Left lung (tissue), 10 donors: ENCODE data around the gene PEX10. TPM values are rescaled to one million over a fixed set of nuclear protein-coding genes. Genes with fewer than 3 reads are reported as not detected.

Source experiments
- ATAC-seq: fragments of 200-7000 bp; cut with Tn5 transposase; one replicate; pipeline ENCODE4 v1.9.1; 2020; ENCODE audit warnings: moderate library complexity
- DNase-seq, 4 donors: peaks; one replicate each; pipeline ENCODE4 v3.0.0-alpha.2; 2013 to 2020
- H3K27ac ChIP-seq, 2 donors: fragments of 200-600 bp; sonication (generic) in 1 of 2; one replicate each; pipeline versions ENCODE4 v1.5.0 to v1.8.0; 2020 to 2021
- H3K27me3 ChIP-seq, 2 donors: fragments of 200-600 bp; sonication (generic) in 1 of 2; one replicate each; pipeline versions ENCODE4 v1.5.0 to v1.8.0; 2020 to 2021
- H3K36me3 ChIP-seq, 2 donors: fragments of 200-600 bp; sonication (generic) in 1 of 2; one replicate each; pipeline versions ENCODE4 v1.5.0 to v1.8.0; 2020 to 2021
- H3K4me1 ChIP-seq, 2 donors: fragments of 200-600 bp; one replicate each; pipeline ENCODE4 v1.8.0; 2021
- H3K4me3 ChIP-seq, 2 donors: fragments of 200-600 bp; sonication (generic) in 1 of 2; one replicate each; pipeline versions ENCODE4 v1.5.0 to v1.8.0; 2020 to 2021; ENCODE audit warnings: mild to moderate bottlenecking in 1 of 2
- H3K9me3 ChIP-seq, 2 donors: fragments of 200-600 bp; sonication (generic) in 1 of 2; one replicate each; pipeline versions ENCODE4 v1.5.0 to v1.8.0; 2020 to 2021
- intact Hi-C, 2 donors: fragments of 100-400 bp; cut with DNase I; formaldehyde crosslinking; loops; one replicate each; pipeline versions ENCODE4 v1.11.2 to v1.14.2; 2022
- polyA plus RNA-seq, 6 donors: library from polyadenylated mRNA; unstranded; fragments of 120-200 nt; gene quantifications; one replicate each; pipeline ENCODE4 v1.2.1, GENCODE V29; 2013; ENCODE audit not compliant: insufficient read length in 6 of 6
- total RNA-seq, 2 donors: library from RNA; stranded (reverse); fragmentation: NEBNext Ultra II Directional; extraction: Animal tissue kit (Norgen Biotek cat#: 25700); gene quantifications; one replicate each; pipeline ENCODE4 v1.2.1, GENCODE V29; 2021
- TF ChIP-seq, protein P1 (sequence below), 2 donors: fragments of 200-600 bp; sonication (generic) in 1 of 2; IDR thresholded peaks; one replicate each; pipeline versions ENCODE4 v1.5.0 to v1.8.0; 2021; ENCODE audit warnings: antibody characterized with exemption in 2 of 2
- donor health status: DM: no; HTN: yes; CAD: no.
- donor health status: DM: no; HTN: no; CAD: no.

Gene PEX10
- total and polyA plus RNA-seq, 8 donors = 14.3 to 22.9 (median 17.4) TPM

- DNase-seq (no peak), ATAC-seq (no peak)
- H3K27me3 ChIP-seq = peaks cover 22 to 85% of the 10 kb centered on the region in 2 donors
- TF ChIP-seq, protein P1, sequence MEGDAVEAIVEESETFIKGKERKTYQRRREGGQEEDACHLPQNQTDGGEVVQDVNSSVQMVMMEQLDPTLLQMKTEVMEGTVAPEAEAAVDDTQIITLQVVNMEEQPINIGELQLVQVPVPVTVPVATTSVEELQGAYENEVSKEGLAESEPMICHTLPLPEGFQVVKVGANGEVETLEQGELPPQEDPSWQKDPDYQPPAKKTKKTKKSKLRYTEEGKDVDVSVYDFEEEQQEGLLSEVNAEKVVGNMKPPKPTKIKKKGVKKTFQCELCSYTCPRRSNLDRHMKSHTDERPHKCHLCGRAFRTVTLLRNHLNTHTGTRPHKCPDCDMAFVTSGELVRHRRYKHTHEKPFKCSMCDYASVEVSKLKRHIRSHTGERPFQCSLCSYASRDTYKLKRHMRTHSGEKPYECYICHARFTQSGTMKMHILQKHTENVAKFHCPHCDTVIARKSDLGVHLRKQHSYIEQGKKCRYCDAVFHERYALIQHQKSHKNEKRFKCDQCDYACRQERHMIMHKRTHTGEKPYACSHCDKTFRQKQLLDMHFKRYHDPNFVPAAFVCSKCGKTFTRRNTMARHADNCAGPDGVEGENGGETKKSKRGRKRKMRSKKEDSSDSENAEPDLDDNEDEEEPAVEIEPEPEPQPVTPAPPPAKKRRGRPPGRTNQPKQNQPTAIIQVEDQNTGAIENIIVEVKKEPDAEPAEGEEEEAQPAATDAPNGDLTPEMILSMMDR (IDR thresholded peaks at IDR 0.05) = no peak
- H3K36me3 ChIP-seq = no peaks in the 10 kb centered on the region
- intact Hi-C loops = no loop called here
- no peaks in the 10 kb centered on the region for H3K4me1 ChIP-seq
- no peak overlapping the region for H3K4me3 ChIP-seq
- H3K9me3 ChIP-seq = no peaks in the 10 kb centered on the region
- H3K27ac ChIP-seq = no peak overlapping the region
Observed at GRCh38 chr1:2447276-2448097, 35.1 kb upstream of the PEX10 start.

- ATAC-seq = no peak
- H3K4me1 ChIP-seq = no peaks in the 10 kb centered on the region
- H3K27me3 ChIP-seq = peaks cover 22 to 85% of the 10 kb centered on the region in 2 donors
- no peak overlapping the region for H3K27ac ChIP-seq
- H3K9me3 ChIP-seq = no peaks in the 10 kb centered on the region
- intact Hi-C loops = no loop called here
- TF ChIP-seq, protein P1 (IDR thresholded peaks at IDR 0.05) = no peak
- H3K36me3 ChIP-seq = no peaks in the 10 kb centered on the region
- H3K4me3 ChIP-seq = no peak overlapping the region
- DNase-seq = no peak
Observed at GRCh38 chr1:2446861-2447260, 34.5 kb upstream of the PEX10 start.

GRCh38 chr1:2446394-2446793 is 34.0 kb upstream of the PEX10 start:
- no peaks in the 10 kb centered on the region for H3K36me3 ChIP-seq
- no peaks in the 10 kb centered on the region for H3K4me1 ChIP-seq
- no peak overlapping the region for H3K27ac ChIP-seq
- TF ChIP-seq, protein P1 (IDR thresholded peaks at IDR 0.05) = no peak
- H3K27me3 ChIP-seq = peaks cover 22 to 85% of the 10 kb centered on the region in 2 donors
- intact Hi-C loops = no loop called here
- H3K4me3 ChIP-seq = no peak overlapping the region
- ATAC-seq (no peak), DNase-seq (no peak)
- H3K9me3 ChIP-seq = no peaks in the 10 kb centered on the region

GRCh38 chr1:2445823-2446215 is 33.5 kb upstream of the PEX10 start:
- Histone ChIP-seq H3K36me3 (no peaks in the 10 kb centered on the region), H3K27ac (no peak overlapping the region), H3K9me3 (no peaks in the 10 kb centered on the region), H3K4me1 (no peaks in the 10 kb centered on the region), H3K27me3 (peaks cover 22 to 85% of the 10 kb centered on the region in 2 donors), H3K4me3 (no peak overlapping the region)
- TF ChIP-seq, protein P1 (IDR thresholded peaks at IDR 0.05) = no peak
- intact Hi-C loops = no loop called here
- ATAC-seq (no peak), DNase-seq (no peak)

GRCh38 chr1:2445162-2445822 is 32.9 kb upstream of the PEX10 start:
- TF ChIP-seq, protein P1 (IDR thresholded peaks at IDR 0.05) = no peak
- Histone ChIP-seq H3K27me3 (peaks cover 22 to 86% of the 10 kb centered on the region in 2 donors), H3K36me3 (no peaks in the 10 kb centered on the region)

More at GRCh38 chr1:2445162-2445822, 32.9 kb upstream of the PEX10 start:
- no peak for DNase-seq
- H3K9me3 ChIP-seq = no peaks in the 10 kb centered on the region
- no peak overlapping the region for H3K27ac ChIP-seq
- no peak for ATAC-seq
- H3K4me1 ChIP-seq = no peaks in the 10 kb centered on the region
- H3K4me3 ChIP-seq = no peak overlapping the region
- intact Hi-C loops = no loop called here
